Activated T-helper 1 cell treated with anti-CD3 and anti-CD28 coated beads, Interleukin-2, amount 50 U/mL, for 16 hours (primary cell): Measurements from ENCODE around the gene PTN.
"Not testable (repeated sequence)": the region's sequence is repeated elsewhere in the genome, so short reads cannot be mapped to it uniquely, and the experiment has no call there.

Source experiments
- DNase-seq, 2 donors: peaks; one replicate each; pipeline ENCODE4 v3.0.0-alpha.2; 2020; ENCODE audit warnings: low read depth in 1 of 2, low spot score in 1 of 2

PTN gene

DNA sequence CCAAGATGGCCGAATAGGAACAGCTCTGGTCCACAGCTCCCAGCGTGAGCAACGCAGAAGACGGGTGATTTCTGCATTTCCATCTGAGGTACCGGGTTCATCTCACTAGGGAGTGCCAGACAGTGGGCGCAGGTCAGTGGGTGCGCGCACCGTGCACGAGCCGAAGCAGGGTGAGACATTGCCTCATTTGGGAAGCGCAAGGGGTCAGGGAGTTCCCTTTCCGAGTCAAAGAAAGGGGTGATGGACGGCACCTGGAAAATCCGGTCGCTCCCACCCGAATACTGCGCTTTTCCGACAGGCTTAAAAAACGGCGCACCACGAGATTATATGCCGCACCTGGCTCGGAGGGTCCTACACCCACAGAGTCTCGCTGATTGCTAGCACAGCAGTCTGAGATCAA lies 161.9 kb downstream of the PTN start:
- DNase-seq = not testable (repeated sequence)
